ENCODE results near the gene ATAD3B.

GRCh38 chr1:1429671-1430073 lies 41.9 kb upstream of the ATAD3B start:
- TF ChIP-seq FOXM1 (IDR thresholded peaks at IDR 0.05; ENCODE audit: borderline replicate concordance) (no peak), SP1 (IDR thresholded peaks at IDR 0.05) (no peak)
